Measurements from ENCODE around the gene UGT2A3.

The UGT2A3 gene

GRCh38 chr4:68909385-68909784 lies 42.2 kb downstream of the UGT2A3 start:
- DNase-seq: no peak

GRCh38 chr4:68907788-68908700 lies 43.6 kb downstream of the UGT2A3 start:
- no peak for DNase-seq

DNA sequence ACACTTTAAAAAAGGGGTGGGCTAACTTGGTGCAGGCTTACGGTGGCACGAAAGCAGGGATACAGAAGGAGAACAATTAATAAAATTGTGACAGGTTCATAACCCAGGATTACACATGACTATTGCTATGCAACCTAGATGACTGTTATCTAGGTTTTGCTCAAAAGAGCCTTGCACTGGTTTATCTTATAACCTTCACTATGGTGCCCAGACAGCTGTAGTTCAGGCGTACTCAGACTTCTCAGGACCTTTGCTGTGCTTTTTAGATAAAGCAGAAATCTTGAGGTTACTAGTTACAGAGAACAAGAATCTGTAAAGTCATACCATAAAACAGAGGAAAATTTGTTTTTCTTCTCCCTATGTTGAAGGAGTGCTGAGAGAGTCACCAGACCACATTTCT lies 44.4 kb downstream of the UGT2A3 start:
- DNase-seq: no peak

- no peak for DNase-seq
Measured at GRCh38 chr4:68906780-68907137, 44.8 kb downstream of the UGT2A3 start.

DNA sequence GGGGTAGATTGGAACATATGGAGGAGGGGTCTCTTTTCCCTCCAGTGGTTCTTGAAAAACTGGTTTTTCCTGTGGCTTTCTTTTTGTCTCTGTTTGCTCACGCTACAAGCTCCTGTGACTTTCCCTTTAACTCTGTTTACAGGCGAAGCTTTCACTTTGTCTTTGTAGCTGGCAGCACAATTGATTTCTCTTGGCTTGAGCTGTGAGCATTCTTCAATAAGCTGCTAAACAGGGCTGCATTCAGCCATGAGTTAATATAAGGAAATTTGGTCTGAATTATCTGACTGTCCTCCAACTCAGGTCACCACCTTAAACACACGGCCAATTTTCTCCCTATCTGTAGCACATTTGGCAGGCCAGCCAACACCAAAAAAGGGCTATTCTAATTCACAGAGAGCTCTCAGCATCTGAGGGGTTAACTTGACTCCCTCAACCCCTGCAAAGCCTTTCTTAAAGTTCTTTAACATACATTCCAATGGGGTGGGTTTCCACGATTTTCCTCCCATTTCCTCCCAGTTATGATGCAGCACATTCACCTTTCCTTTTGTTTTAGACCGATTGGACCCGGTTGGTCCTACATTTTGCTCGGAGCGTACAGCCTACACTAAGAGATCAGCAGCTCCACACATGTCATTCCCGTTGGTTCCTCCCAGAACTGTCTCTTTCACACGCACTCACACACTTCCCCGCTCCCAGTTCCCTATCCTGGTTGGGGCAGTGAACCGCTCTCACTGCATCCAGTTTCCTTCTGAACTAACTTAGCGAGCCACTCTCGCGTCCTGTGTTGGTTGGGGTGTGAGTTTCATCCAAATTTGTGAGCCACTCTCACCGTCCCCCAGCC lies 45.4 kb downstream of the UGT2A3 start:
- DNase-seq: no peak

- DNase-seq: no peak
Measured at GRCh38 chr4:68905598-68905938, 46.0 kb downstream of the UGT2A3 start.

GRCh38 chr4:68904786-68905185 lies 46.8 kb downstream of the UGT2A3 start:
- no peak for DNase-seq

- DNase-seq: no peak
Measured at GRCh38 chr4:68896749-68897148, 54.9 kb downstream of the UGT2A3 start.

DNA sequence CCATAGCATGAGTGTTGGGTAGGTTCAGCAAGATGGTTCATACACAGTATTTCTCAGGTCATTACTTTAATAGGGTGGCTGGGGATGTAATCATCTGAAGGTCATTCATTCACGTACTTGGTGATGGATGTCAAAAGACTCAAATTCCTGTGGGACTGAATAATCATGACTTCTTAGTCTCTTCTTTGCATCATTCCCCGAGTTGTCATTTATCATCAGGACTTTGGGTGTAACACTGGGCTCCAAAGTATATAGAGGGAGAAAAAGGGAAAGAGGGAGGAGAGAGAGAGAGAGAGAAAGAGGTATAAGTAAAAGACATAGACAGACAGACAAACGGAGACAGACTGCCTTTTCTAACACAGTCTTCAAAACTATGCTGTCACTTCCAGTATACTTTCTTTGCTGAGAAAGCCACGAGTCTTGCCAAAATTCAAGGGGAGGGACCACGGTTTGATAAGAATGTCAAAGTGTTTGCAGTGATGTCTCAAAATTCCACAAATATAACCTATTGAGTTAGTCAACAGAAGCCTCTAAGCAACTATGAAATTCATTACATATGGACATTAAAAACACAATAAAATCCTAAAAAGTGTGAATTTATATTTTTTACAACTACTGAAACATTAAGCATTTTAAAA lies 55.9 kb downstream of the UGT2A3 start:
- DNase-seq: no peak

- no peak for DNase-seq
Measured at GRCh38 chr4:68892861-68893260, 58.7 kb downstream of the UGT2A3 start.

- no peak for DNase-seq
Measured at GRCh38 chr4:68891678-68892077, 59.9 kb downstream of the UGT2A3 start.

GRCh38 chr4:68885545-68885944 lies 66.1 kb downstream of the UGT2A3 start:
- DNase-seq: no peak

GRCh38 chr4:68883870-68884269 lies 67.7 kb downstream of the UGT2A3 start:
- DNase-seq: no peak
